Tibial nerve (tissue), 4 donors: ENCODE measurements around the gene EYS.

Experiments used
- CTCF ChIP-seq, 5 experiments: fragments of 200-600 bp in 3 of 5; fragments of 450-650 bp in 2 of 5; sonication (generic) in 3 of 5; IDR thresholded peaks; one replicate each; pipeline ENCODE4 v1.5.1; 2016 to 2019; ENCODE audit warnings: antibody characterized with exemption in 5 of 5, mild to moderate bottlenecking in 3 of 5, moderate library complexity in 2 of 5
- EP300 ChIP-seq, 2 donors: sonication (generic); formaldehyde crosslinking; IDR thresholded peaks; one replicate each; pipeline ENCODE4 v1.6.1; 2017; ENCODE audit warnings: antibody characterized with exemption in 2 of 2, mild to moderate bottlenecking in 1 of 2
- POLR2A ChIP-seq, 2 donors: fragments of 450-650 bp; IDR thresholded peaks; one replicate each; pipeline ENCODE4 v1.6.1; 2017; ENCODE audit warnings: antibody characterized with exemption in 2 of 2, mild to moderate bottlenecking in 2 of 2, moderate library complexity in 2 of 2

- TF ChIP-seq CTCF (IDR thresholded peaks at IDR 0.05) (no peak), POLR2A (IDR thresholded peaks at IDR 0.05) (no peak), EP300 (IDR thresholded peaks at IDR 0.05) (no peak)
Measured at GRCh38 chr6:64256483-64256882, 1450.5 kb downstream of the EYS start.
